ENCODE results near the gene FKBP14. TPM values are rescaled to one million over a fixed set of nuclear protein-coding genes. Genes with fewer than 3 reads are reported as not detected.

FKBP14 gene
- total RNA-seq, 6 donors from 2014 or later, result 4.2 to 13.7 (median 9.5) TPM

- WGBS, 2 donors, result 80 to 85% methylated on average over 3 of the region's 3 CpGs
- peak in 1 of 2 donors; percentile 78 for ATAC-seq (ENCODE audit: low FRiP score in 2 of 2)
Measured at GRCh38 chr7:30038196-30038980, 11.9 kb upstream of the FKBP14 start.

GRCh38 chr7:30036220-30036619 is 9.7 kb upstream of the FKBP14 start:
- no peaks in the 10 kb centered on the region for H3K36me3 ChIP-seq
- H3K4me1 ChIP-seq, result peaks cover 0 to 7% (median 3%) of the 10 kb centered on the region in 4 donors
- WGBS, 2 donors, result 69 to 90% methylated on average over 2 of the region's 2 CpGs
- H3K9me3 ChIP-seq, result no peaks in the 10 kb centered on the region
- TF ChIP-seq CTCF (IDR thresholded peaks at IDR 0.05) (no peak), POLR2AphosphoS5 (IDR thresholded peaks at IDR 0.05) (no peak), EP300 (IDR thresholded peaks at IDR 0.05) (no peak), POLR2A (IDR thresholded peaks at IDR 0.05) (no peak)
- no peaks in the 10 kb centered on the region for H3K27me3 ChIP-seq
- H3K27ac ChIP-seq, result no peak overlapping the region
- DNase-seq (no peak), ATAC-seq (ENCODE audit: low FRiP score in 2 of 2) (no peak)
- no peak overlapping the region for H3K4me3 ChIP-seq

More at GRCh38 chr7:30038196-30038980, 11.9 kb upstream of the FKBP14 start:
- no peak for TF ChIP-seq POLR2A (IDR thresholded peaks at IDR 0.05)
- TF ChIP-seq CTCF (IDR thresholded peaks at IDR 0.05), result no peak
- no peak for TF ChIP-seq POLR2AphosphoS5 (IDR thresholded peaks at IDR 0.05)
- TF ChIP-seq EP300 (IDR thresholded peaks at IDR 0.05), result no peak
- no peak overlapping the region for H3K4me3 ChIP-seq
- peaks cover 0 to 3% (median 0%) of the 10 kb centered on the region in 4 donors for H3K4me1 ChIP-seq
- no peaks in the 10 kb centered on the region for H3K27me3 ChIP-seq
- H3K36me3 ChIP-seq, result no peaks in the 10 kb centered on the region
- H3K27ac ChIP-seq, result no peak overlapping the region
- no peaks in the 10 kb centered on the region for H3K9me3 ChIP-seq
- no peak for DNase-seq

- 84% methylated on average over 3 of the region's 3 CpGs for WGBS, 2 donors
- no peak overlapping the region for H3K4me3 ChIP-seq
- DNase-seq (no peak), ATAC-seq (ENCODE audit: low FRiP score in 2 of 2) (no peak)
- peaks cover 8 to 14% (median 11%) of the 10 kb centered on the region in 4 donors for H3K4me1 ChIP-seq
- no peaks in the 10 kb centered on the region for H3K36me3 ChIP-seq
- TF ChIP-seq POLR2AphosphoS5 (IDR thresholded peaks at IDR 0.05) (no peak), POLR2A (IDR thresholded peaks at IDR 0.05) (no peak), EP300 (IDR thresholded peaks at IDR 0.05) (no peak)
- no peak overlapping the region for H3K27ac ChIP-seq
- H3K9me3 ChIP-seq, result no peaks in the 10 kb centered on the region
- no peaks in the 10 kb centered on the region for H3K27me3 ChIP-seq
Measured at GRCh38 chr7:30034501-30034900, 8.0 kb upstream of the FKBP14 start.

- Histone ChIP-seq H3K4me1 (peaks cover 12 to 22% (median 17%) of the 10 kb centered on the region in 4 donors), H3K9me3 (no peaks in the 10 kb centered on the region), H3K27me3 (no peaks in the 10 kb centered on the region), H3K4me3 (no peak overlapping the region), H3K36me3 (no peaks in the 10 kb centered on the region), H3K27ac (no peak overlapping the region)
- DNase-seq, result no peak
- 54 to 58% methylated on average over 4 of the region's 4 CpGs for WGBS, 2 donors
- no peak for ATAC-seq (ENCODE audit: low FRiP score in 2 of 2)
- TF ChIP-seq EP300 (IDR thresholded peaks at IDR 0.05) (no peak), CTCF (IDR thresholded peaks at IDR 0.05) (no peak), POLR2A (IDR thresholded peaks at IDR 0.05) (no peak), POLR2AphosphoS5 (IDR thresholded peaks at IDR 0.05) (no peak)
Measured at GRCh38 chr7:30032310-30033125, 6.0 kb upstream of the FKBP14 start.

- H3K27ac ChIP-seq, result no peak overlapping the region
- no peaks in the 10 kb centered on the region for H3K27me3 ChIP-seq
- peaks cover 16 to 42% (median 29%) of the 10 kb centered on the region in 4 donors for H3K4me1 ChIP-seq
- no peaks in the 10 kb centered on the region for H3K9me3 ChIP-seq
- WGBS, 2 donors, result 25 to 33% methylated on average over 6 of the region's 6 CpGs
- no peak for ATAC-seq (ENCODE audit: low FRiP score in 2 of 2)
- H3K36me3 ChIP-seq, result no peaks in the 10 kb centered on the region
- peak overlapping the region in 3 of 4 donors; percentile 86 to 99 (median 95) for H3K4me3 ChIP-seq
- no peak for DNase-seq
- TF ChIP-seq CTCF (IDR thresholded peaks at IDR 0.05) (no peak), POLR2A (IDR thresholded peaks at IDR 0.05) (no peak)
Measured at GRCh38 chr7:30029696-30030095, 3.2 kb upstream of the FKBP14 start.

Data from upper lobe of left lung (tissue), 6 donors.